ENCODE results near the gene ACBD6. TPM values are rescaled to one million over a fixed set of nuclear protein-coding genes. Genes with fewer than 3 reads are reported as not detected.
A peak's percentile ranks its signal among the peaks of the same experiment; 100 is the strongest.

ACBD6 gene
- total and polyA plus RNA-seq, 2 donors (not counting 1 experiment from before 2014, with no cell fraction given): 52.9 to 80.9 TPM

DNA sequence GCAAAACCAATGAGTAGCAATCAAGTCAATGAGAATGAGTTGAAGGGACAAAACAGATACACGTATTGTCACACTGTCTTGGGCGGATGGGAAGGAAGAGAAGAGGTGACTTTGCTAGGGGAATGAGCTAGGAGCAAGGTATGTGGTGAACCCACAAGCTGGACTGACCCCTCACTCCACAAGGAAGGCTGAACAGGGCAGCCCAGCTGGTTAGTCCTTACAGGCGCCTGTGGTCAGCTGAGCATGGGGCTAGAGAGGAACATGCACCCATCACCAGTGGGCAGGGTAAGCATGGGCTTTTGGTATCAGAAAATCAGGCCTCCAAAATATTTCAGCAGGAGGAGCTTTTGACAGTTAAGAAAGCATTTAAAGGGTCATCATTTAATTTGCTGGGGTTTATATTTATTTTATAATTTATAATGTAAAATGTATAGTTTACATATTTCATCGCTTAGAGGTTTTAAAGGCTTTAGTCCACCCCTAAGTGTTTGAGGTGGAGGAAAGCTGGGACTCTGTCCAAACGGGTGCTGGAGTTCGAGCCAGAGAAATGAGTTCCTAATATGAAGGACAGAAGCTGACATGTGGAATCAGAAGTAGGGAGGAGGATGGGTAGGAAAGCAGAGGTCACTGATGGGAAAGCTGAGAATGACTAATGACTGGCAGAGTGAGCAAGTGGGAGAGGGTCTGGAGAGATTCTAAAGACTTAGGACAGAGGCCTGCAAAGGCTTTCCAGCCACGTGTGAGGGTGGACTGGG is 22.0 kb upstream of the ACBD6 start:
- POLR2A ChIA-PET: no interaction called here
- Histone ChIP-seq H3K4me2 (replicated peaks; ENCODE audit: low read depth, low read length, poor library complexity, severe bottlenecking) (no peak overlapping the region), H3K9me3 (ENCODE audit: control extremely low read depth in 1 of 3, control insufficient read depth in 2 of 3, insufficient read depth in 1 of 3, low read length in 2 of 3) (no peaks in the 10 kb centered on the region), H3K27ac (ENCODE audit: low read length in 2 of 2) (no peak overlapping the region), H3K27me3 (replicated peaks in 1 of 4; ENCODE audit: control extremely low read depth in 1 of 4, control insufficient read depth in 3 of 4, insufficient read depth in 4 of 4, low read length in 3 of 4) (no peaks in the 10 kb centered on the region), H3K36me3 (replicated peaks in 1 of 2; ENCODE audit: control extremely low read depth in 1 of 2, control insufficient read depth in 1 of 2, extremely low read depth in 1 of 2, insufficient read depth in 2 of 2, low read length in 1 of 2) (no peaks in the 10 kb centered on the region), H2AFZ (ENCODE audit: insufficient read depth, low read depth, low read length, poor library complexity, severe bottlenecking) (peak overlapping the region; percentile 79), H3K9ac (ENCODE audit: low read length) (no peak overlapping the region), H4K20me1 (ENCODE audit: control insufficient read depth, insufficient read depth, low read length, poor library complexity, severe bottlenecking) (no peaks in the 10 kb centered on the region), H3K79me2 (ENCODE audit: control insufficient read depth, insufficient read depth, low read length) (no peaks in the 10 kb centered on the region), H3K4me3 (ENCODE audit: control extremely low read depth in 1 of 5, extremely low read depth in 1 of 5, insufficient read depth in 1 of 5, low read depth in 2 of 5, low read length in 4 of 5) (no peak overlapping the region), H3K4me1 (ENCODE audit: control insufficient read depth in 2 of 2, insufficient read depth in 2 of 2, low read length in 2 of 2) (peaks cover 9 to 10% of the 10 kb centered on the region in 2 donors)
- H3K27ac Mint-ChIP-seq: no peak overlapping the region
- WGBS (ENCODE audit: insufficient coverage): 87% methylated on average over 5 of the region's 7 CpGs
- H3K4me1 Mint-ChIP-seq: peaks cover 14% of the 10 kb centered on the region
- no peak for TF ChIP-seq EZH2 (IDR thresholded peaks at IDR 0.05; ENCODE audit: borderline replicate concordance, insufficient read depth, low read depth, low read length, poor library complexity, severe bottlenecking)
- TF ChIP-seq, protein P1, sequence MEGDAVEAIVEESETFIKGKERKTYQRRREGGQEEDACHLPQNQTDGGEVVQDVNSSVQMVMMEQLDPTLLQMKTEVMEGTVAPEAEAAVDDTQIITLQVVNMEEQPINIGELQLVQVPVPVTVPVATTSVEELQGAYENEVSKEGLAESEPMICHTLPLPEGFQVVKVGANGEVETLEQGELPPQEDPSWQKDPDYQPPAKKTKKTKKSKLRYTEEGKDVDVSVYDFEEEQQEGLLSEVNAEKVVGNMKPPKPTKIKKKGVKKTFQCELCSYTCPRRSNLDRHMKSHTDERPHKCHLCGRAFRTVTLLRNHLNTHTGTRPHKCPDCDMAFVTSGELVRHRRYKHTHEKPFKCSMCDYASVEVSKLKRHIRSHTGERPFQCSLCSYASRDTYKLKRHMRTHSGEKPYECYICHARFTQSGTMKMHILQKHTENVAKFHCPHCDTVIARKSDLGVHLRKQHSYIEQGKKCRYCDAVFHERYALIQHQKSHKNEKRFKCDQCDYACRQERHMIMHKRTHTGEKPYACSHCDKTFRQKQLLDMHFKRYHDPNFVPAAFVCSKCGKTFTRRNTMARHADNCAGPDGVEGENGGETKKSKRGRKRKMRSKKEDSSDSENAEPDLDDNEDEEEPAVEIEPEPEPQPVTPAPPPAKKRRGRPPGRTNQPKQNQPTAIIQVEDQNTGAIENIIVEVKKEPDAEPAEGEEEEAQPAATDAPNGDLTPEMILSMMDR (IDR thresholded peaks at IDR 0.05): no peak
- H3K27me3 Mint-ChIP-seq: peaks cover 7% of the 10 kb centered on the region
- intact Hi-C loops (cut with micrococcal nuclease): no loop called here
- H3K4me3 Mint-ChIP-seq: no peak overlapping the region
- DNase-seq: no peak
- no peak for ATAC-seq (ENCODE audit: low read depth)
- H3K9me3 Mint-ChIP-seq (ENCODE audit: insufficient read depth): no peaks in the 10 kb centered on the region
- CTCF ChIA-PET: interaction anchor here (1.0 kb wide), 1 partner anchor 8 kb away, joined by 4 read pairs; no protein-coding TSS in a partner anchor

DNA sequence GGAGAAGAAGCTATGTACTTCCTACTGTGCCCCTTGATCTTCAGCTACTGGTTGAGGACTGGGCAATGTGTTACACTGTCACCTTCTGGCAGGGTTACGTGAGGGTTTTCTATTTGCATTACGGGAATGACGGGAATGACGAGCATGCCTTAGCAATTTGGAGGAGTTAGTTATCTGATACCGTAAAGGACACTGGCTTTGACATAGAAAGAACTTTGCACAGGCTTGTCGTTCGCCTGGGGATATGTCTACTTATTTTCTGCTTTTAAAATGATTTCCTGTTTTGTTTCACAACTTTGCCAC is 19.8 kb upstream of the ACBD6 start:
- WGBS (ENCODE audit: insufficient coverage): 100% methylated on average over 1 of the region's 7 CpGs
- Histone ChIP-seq H3K9me3 (ENCODE audit: control extremely low read depth in 1 of 3, control insufficient read depth in 2 of 3, insufficient read depth in 1 of 3, low read length in 2 of 3) (no peaks in the 10 kb centered on the region), H3K4me2 (replicated peaks; ENCODE audit: low read depth, low read length, poor library complexity, severe bottlenecking) (no peak overlapping the region), H2AFZ (ENCODE audit: insufficient read depth, low read depth, low read length, poor library complexity, severe bottlenecking) (no peak overlapping the region), H3K36me3 (replicated peaks in 1 of 2; ENCODE audit: control extremely low read depth in 1 of 2, control insufficient read depth in 1 of 2, extremely low read depth in 1 of 2, insufficient read depth in 2 of 2, low read length in 1 of 2) (no peaks in the 10 kb centered on the region), H3K79me2 (ENCODE audit: control insufficient read depth, insufficient read depth, low read length) (no peaks in the 10 kb centered on the region), H3K9ac (ENCODE audit: low read length) (no peak overlapping the region), H3K4me3 (ENCODE audit: control extremely low read depth in 1 of 5, extremely low read depth in 1 of 5, insufficient read depth in 1 of 5, low read depth in 2 of 5, low read length in 4 of 5) (no peak overlapping the region), H3K27ac (ENCODE audit: low read length in 2 of 2) (no peak overlapping the region), H3K27me3 (replicated peaks in 1 of 4; ENCODE audit: control extremely low read depth in 1 of 4, control insufficient read depth in 3 of 4, insufficient read depth in 4 of 4, low read length in 3 of 4) (no peaks in the 10 kb centered on the region), H3K4me1 (ENCODE audit: control insufficient read depth in 2 of 2, insufficient read depth in 2 of 2, low read length in 2 of 2) (peaks cover 9 to 10% of the 10 kb centered on the region in 2 donors), H4K20me1 (ENCODE audit: control insufficient read depth, insufficient read depth, low read length, poor library complexity, severe bottlenecking) (no peaks in the 10 kb centered on the region)
- Mint-ChIP-seq H3K27ac (no peak overlapping the region), H3K4me1 (peaks cover 14% of the 10 kb centered on the region), H3K27me3 (peaks cover 8% of the 10 kb centered on the region), H3K9me3 (ENCODE audit: insufficient read depth) (no peaks in the 10 kb centered on the region), H3K4me3 (no peak overlapping the region)
- DNase-seq (no peak), ATAC-seq (ENCODE audit: low read depth) (no peak)
- ChIA-PET CTCF (interaction anchor here (1.2 kb wide), 2 partner anchors 340 to 341 kb away, joined by 3 to 5 read pairs; no protein-coding TSS in a partner anchor), POLR2A (no interaction called here)
- TF ChIP-seq, protein P1 (IDR thresholded peaks at IDR 0.05): no peak
- no peak for TF ChIP-seq EZH2 (IDR thresholded peaks at IDR 0.05; ENCODE audit: borderline replicate concordance, insufficient read depth, low read depth, low read length, poor library complexity, severe bottlenecking)
- intact Hi-C loops (cut with micrococcal nuclease): no loop called here

All from B cell (primary cell).